Heart right ventricle (tissue), 16 donors: ENCODE results near the gene TTC23. TPM values are rescaled to one million over a fixed set of nuclear protein-coding genes. Genes with fewer than 3 reads are reported as not detected.

Experiments used
- ATAC-seq, 8 donors: fragments of 200-7000 bp; cut with Tn5 transposase; one replicate each; pipeline ENCODE4 v1.9.1; 2020; ENCODE audit warnings: mild to moderate bottlenecking in 8 of 8, moderate library complexity in 8 of 8, moderate number of reproducible peaks in 1 of 8
- DNase-seq, 2 donors: peaks; one replicate each; pipeline ENCODE4 v3.0.0-alpha.2; 2020
- H3K27ac ChIP-seq, 10 donors: fragments of 200-600 bp; sonication (generic) in 2 of 10; one replicate each; pipeline versions ENCODE4 v1.5.0 to v1.8.0; 2020 to 2022; ENCODE audit warnings: mild to moderate bottlenecking in 3 of 10
- H3K27me3 ChIP-seq, 7 donors: fragments of 200-600 bp; one replicate each; pipeline ENCODE4 v1.8.0; 2021 to 2022; ENCODE audit warnings: mild to moderate bottlenecking in 2 of 7
- H3K36me3 ChIP-seq, 9 donors: fragments of 200-600 bp; sonication (generic) in 1 of 9; one replicate each; pipeline versions ENCODE4 v1.5.0 to v1.8.0; 2020 to 2022; ENCODE audit warnings: mild to moderate bottlenecking in 2 of 9
- H3K4me1 ChIP-seq, 9 donors: fragments of 200-600 bp; sonication (generic) in 1 of 9; one replicate each; pipeline versions ENCODE4 v1.5.0 to v1.8.0; 2020 to 2022; ENCODE audit warnings: mild to moderate bottlenecking in 4 of 9
- H3K4me3 ChIP-seq, 10 donors: fragments of 200-600 bp; sonication (generic) in 2 of 10; one replicate each; pipeline versions ENCODE4 v1.5.0 to v1.8.0; 2020 to 2022; ENCODE audit warnings: mild to moderate bottlenecking in 7 of 10, moderate library complexity in 2 of 10
- H3K9me3 ChIP-seq, 11 donors: fragments of 200-600 bp in 10 of 11; sonication (generic) in 2 of 11; one replicate each; pipeline versions ENCODE4 v1.5.0 to v1.8.0; 2013 to 2022; ENCODE audit warnings: mild to moderate bottlenecking in 2 of 11, control low read depth in 1 of 11, moderate library complexity in 1 of 11
- CTCF ChIP-seq, 9 donors: fragments of 200-600 bp; sonication (generic) in 2 of 9; IDR thresholded peaks; one replicate each; pipeline versions ENCODE4 v1.5.0 to v1.8.0; 2021 to 2022; ENCODE audit warnings: antibody characterized with exemption in 9 of 9, mild to moderate bottlenecking in 5 of 9, moderate library complexity in 1 of 9
- WGBS, 2 donors: extraction: QIAGEN DNeasy Blood & Tissue Kit; methylation state at CpG; one replicate each; pipeline ENCODE4 v1.1.7; 2013; ENCODE audit warnings: inconsistent platforms in 1 of 2; 5-methylcytosine and 5-hydroxymethylcytosine counted together
- intact Hi-C, 10 donors: fragments of 100-400 bp; cut with DNase I; formaldehyde crosslinking; loops; one replicate each; pipeline versions ENCODE4 v1.11.1 to v1.14.2; 2022
- polyA plus RNA-seq, 2 donors: library from polyadenylated mRNA; stranded (reverse); fragments of 200-250 nt; gene quantifications; one replicate each; pipeline ENCODE4 v1.2.3, GENCODE V29; 2013
- total RNA-seq, 10 donors: library from RNA; stranded (reverse); fragmentation: NEBNext Ultra II Directional in 3 of 10; extraction: Animal tissue kit (Norgen Biotek cat#: 25700) in 3 of 10; gene quantifications; one replicate each; pipeline versions ENCODE4 v1.2.1 to v1.2.4, GENCODE V29; 2021 to 2023
- donor health status: Arrhythmogenic right ventricular cardiomyopathy.
- donor health status: ischemic (EF 13 %, LVEDD 7.1; RV severe dilation, severe dysfunction).
- donor health status: healthy with polysubstance abuse.
- donor health status: DM: no; HTN: yes; CAD: no.
- donor health status: DM: no; HTN: no; CAD: no.
- donor health status: ischemic (EF 25% LVEDD 6.9; RV normal size, moderate dysfunction).
- donor health status: ischemic (EF 25% LVEDD 5.7; RV mildly dilated, moderate dysfunction).
- donor health status: healthy.
- donor health status: DM: yes; HTN: yes; CAD: no.
- donor health status: Ischemic cardiomyopathy.
- donor health status: ischemic (EF 35%, LVEDD 5.7; RV mildly dilated, moderate dysfunction).
- donor health status: nonischemic (EF 11% LVEDD 7.7; RV severe dilation, severe dysfunction).
- donor health status: DM: yes; HTN: yes; CAD: no.
- donor health status: PGD.
- donor health status: ischemic (EF 29% LVEDD 5.4; RV normal size, mild dysfunction).
- donor health status: nonischemic (EF 23%, LVEDD 6.1; RV moderate dilation, normal function).

Gene TTC23
- total and polyA plus RNA-seq, 12 donors = 6.0 to 16.9 (median 10.9) TPM

GRCh38 chr15:99232740-99233139 lies 16.6 kb downstream of the TTC23 start:
- Histone ChIP-seq H3K36me3 (peaks cover 0 to 47% (median 6%) of the 10 kb centered on the region in 9 donors), H3K4me1 (no peaks in the 10 kb centered on the region), H3K9me3 (no peaks in the 10 kb centered on the region), H3K4me3 (no peak overlapping the region), H3K27ac (no peak overlapping the region), H3K27me3 (no peaks in the 10 kb centered on the region)
- no peak for TF ChIP-seq CTCF (IDR thresholded peaks at IDR 0.05)
- DNase-seq = no peak
- 99 to 100% methylated on average over 2 of the region's 2 CpGs for WGBS, 2 donors
- intact Hi-C loops = no loop called here
- no peak for ATAC-seq

- H3K27ac ChIP-seq = no peak overlapping the region
- no peaks in the 10 kb centered on the region for H3K4me1 ChIP-seq
- 94 to 95% methylated on average over 4 of the region's 4 CpGs for WGBS, 2 donors
- no peak overlapping the region for H3K4me3 ChIP-seq
- no peaks in the 10 kb centered on the region for H3K27me3 ChIP-seq
- ATAC-seq (no peak), DNase-seq (no peak)
- no peaks in the 10 kb centered on the region for H3K9me3 ChIP-seq
- intact Hi-C loops = no loop called here
- TF ChIP-seq CTCF (IDR thresholded peaks at IDR 0.05) = no peak
- peaks cover 0 to 50% (median 8%) of the 10 kb centered on the region in 9 donors for H3K36me3 ChIP-seq
Observed at GRCh38 chr15:99230867-99231266, 18.5 kb downstream of the TTC23 start.

GRCh38 chr15:99228120-99228770 lies 21.1 kb downstream of the TTC23 start:
- no peak for TF ChIP-seq CTCF (IDR thresholded peaks at IDR 0.05)
- Histone ChIP-seq H3K27ac (no peak overlapping the region), H3K27me3 (no peaks in the 10 kb centered on the region), H3K9me3 (no peaks in the 10 kb centered on the region), H3K4me3 (no peak overlapping the region), H3K36me3 (peaks cover 0 to 66% (median 13%) of the 10 kb centered on the region in 9 donors), H3K4me1 (no peaks in the 10 kb centered on the region)
- no peak for ATAC-seq
- 89 to 96% methylated on average over 3 of the region's 3 CpGs for WGBS, 2 donors
- intact Hi-C loops = no loop called here
- no peak for DNase-seq

- Histone ChIP-seq H3K4me1 (no peaks in the 10 kb centered on the region), H3K9me3 (no peaks in the 10 kb centered on the region), H3K27ac (no peak overlapping the region), H3K4me3 (no peak overlapping the region), H3K27me3 (no peaks in the 10 kb centered on the region), H3K36me3 (peaks cover 0 to 71% (median 13%) of the 10 kb centered on the region in 9 donors)
- ATAC-seq (no peak), DNase-seq (no peak)
- no peak for TF ChIP-seq CTCF (IDR thresholded peaks at IDR 0.05)
- intact Hi-C loops = no loop called here
- 71 to 85% methylated on average over 3 of the region's 3 CpGs for WGBS, 2 donors
Observed at GRCh38 chr15:99226802-99227201, 22.6 kb downstream of the TTC23 start.
